HG03439 (cell line): ENCODE data around the gene PLEKHM1.
A peak's percentile ranks its signal among the peaks of the same experiment; 100 is the strongest.
"Not testable (repeated sequence)": the region's sequence is repeated elsewhere in the genome, so short reads cannot be mapped to it uniquely, and the experiment has no call there.

ENCODE experiments used
- ATAC-seq: cut with Tn5 transposase; IDR thresholded peaks from one replicate; pipeline ENCODE4 v1.9.1; 2021; ENCODE audit warnings: mild to moderate bottlenecking, moderate library complexity; ENCODE audit not compliant: unreplicated experiment

The PLEKHM1 gene

DNA sequence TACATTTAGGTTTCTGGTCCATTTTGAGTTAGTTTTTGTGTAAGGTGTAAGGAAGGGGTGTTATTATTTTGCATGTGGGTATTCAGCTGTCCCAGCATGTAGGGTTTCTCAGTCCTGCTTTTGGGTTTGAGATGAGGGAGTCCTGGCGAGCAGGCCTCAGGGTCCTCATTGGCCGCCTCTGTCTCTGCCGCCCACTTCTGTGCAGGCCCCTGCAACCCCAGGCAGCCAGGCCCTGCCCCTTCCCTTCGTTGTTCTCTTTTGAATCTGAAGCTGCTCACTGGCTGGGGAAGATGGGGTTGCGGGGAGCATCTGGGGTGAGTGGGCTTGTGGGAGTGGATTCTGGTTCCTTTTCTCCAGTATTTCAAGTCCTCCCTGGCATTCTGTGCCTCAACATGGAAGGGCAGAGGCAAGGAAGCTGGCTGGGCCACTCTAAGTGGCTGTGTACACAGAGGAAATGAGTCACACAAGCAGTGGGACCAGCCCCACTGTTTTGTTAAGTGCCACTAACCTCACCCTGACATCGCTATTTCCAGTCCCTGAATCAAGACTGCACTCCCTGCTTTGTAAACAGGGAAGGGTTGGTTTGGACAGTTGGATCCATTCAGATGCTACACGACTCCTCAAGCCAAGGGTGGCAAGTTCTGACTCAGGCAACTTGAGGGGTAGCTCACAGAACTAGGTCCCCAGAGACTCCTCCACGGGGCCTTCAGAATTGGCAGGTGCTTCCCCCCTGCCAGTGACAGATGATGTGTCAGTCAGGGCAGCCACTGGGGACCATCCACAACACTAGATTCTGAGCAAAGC lies 28.8 kb downstream of the PLEKHM1 start:
- peak; percentile 88 for ATAC-seq

DNA sequence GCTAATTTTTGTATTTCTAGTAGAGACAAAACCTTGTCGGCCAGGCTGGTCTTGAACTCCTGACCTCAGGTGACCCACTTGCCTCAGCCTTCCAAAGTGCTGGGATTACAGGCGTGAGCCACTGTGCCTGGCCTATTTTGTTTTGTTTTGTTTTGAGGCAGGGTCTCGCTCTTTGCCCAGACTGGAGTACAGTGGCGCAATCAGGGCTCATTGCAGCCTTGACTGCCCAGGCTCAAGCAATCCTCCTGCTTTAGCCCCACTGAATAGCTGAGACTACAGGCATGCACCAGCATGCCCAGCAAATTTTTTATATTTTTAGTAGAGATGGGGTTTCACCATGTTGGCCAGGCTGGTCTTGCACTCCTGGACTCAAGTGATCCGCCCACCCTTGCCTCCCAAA lies 30.1 kb downstream of the PLEKHM1 start:
- not testable (repeated sequence) for ATAC-seq

DNA sequence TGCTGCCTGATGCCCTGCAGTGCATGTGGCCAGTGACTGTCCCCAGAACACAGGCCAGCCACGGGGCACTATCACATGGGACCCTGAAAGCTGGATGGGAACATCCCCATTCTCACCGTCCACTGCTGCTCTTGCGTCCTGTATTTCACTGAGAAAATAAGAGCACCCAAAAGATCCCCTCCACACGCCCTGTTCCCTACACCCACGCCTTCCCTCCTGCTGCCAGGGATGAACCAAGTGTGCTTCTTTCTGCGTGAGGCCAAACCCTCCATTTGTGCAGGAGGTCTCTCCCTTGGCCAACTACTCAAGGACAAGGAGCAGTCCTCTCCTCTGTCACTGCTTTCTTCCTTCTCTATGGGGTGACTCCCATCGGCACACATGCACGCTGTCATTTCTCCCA lies 36.2 kb downstream of the PLEKHM1 start:
- ATAC-seq: not testable (repeated sequence)

DNA sequence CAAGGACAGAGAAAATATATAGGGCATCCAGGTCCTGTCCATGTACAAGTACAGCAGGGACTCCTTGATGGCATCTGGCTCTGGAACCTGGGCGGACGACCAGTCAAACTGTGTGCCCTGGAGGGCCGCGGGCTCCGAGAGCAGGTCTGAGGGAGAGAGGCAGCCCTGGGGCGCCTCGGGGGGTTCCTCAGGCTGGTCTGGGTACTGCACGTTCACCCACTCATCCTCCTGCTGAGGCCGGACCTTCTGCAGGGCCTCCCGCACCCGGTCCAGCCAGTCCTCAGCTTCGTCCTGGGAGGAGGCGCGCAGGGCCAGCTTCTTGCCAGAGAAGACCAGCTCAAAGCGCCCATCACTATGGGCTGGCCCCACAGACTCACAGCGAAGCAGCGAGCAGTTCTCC lies 36.8 kb downstream of the PLEKHM1 start:
- ATAC-seq: not testable (repeated sequence)

DNA sequence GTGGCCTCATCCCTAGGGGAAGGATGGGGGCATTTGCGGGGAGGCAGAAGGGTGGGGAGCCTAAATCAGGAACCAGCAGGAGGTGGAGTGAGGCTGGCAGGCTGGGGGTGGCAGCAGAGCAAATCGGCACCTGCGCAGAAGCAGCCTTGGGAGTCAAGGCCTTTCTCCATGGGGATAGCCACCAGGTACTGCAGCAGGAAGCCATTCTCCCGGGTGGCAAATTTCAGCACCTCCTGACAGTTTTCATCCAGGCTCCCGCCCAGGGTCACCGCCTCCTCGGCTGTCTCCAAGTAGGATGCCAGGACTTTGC lies 37.3 kb downstream of the PLEKHM1 start:
- not testable (repeated sequence) for ATAC-seq

DNA sequence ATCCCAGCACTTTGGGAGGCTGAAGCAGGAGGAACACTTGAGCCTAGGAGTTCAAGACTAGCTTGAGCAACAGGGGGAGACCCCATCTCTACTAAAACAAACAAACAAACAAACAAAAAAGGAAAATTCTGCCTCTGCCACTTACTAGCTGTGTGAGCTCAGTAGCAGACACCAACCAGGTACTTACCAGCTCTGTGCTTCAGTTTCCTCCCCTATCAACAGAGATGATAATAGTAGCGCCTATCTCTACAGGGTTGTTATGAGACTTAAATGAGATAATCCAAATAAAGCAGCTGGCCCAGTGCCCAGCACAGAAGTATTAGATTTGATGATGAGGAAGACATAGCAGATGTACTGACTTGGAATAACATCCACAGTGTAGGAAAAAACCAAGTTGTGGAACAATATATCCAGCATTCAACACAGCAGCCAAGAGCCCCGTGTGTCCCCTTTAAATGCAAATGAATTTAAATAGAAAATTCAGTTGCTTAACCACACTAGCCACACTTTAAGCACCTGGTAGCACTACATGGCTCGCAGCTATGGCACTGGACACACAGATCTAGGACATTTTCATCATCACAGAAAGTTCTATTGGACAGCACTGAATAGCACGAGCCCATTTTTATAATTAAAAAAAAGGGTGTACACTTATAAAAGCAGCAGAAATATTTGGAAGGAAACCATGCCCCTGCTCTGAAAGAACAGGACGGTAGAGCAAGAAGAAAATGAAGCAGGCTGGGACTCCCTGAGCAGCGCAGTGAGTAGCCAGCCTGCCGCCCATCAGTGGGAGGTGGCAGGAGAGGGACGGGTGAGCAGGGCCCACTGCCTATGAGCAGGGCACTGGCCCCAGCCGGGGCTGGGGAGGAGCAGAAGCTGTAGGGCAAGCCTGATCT lies 37.9 kb downstream of the PLEKHM1 start:
- ATAC-seq: not testable (repeated sequence)

DNA sequence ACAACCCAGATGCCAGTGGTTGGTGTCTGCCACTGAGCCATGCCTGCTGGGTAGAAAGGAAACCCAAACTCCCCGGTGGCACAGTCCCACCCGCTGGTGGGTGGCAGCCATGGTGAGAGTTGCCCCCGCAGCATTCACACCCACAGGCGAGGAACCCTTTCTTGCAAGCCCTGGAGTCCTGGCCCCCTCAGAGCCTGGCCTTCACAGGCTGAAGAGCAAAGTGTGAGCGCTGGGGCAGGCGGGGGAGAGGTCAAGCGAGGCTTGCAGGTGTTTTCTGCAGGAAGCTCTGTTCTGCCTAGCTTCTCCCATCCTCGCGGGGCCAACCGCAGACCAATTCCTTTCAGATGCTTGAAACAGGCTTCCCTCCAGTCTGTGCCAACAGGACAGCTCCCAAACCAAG lies 38.9 kb downstream of the PLEKHM1 start:
- not testable (repeated sequence) for ATAC-seq

DNA sequence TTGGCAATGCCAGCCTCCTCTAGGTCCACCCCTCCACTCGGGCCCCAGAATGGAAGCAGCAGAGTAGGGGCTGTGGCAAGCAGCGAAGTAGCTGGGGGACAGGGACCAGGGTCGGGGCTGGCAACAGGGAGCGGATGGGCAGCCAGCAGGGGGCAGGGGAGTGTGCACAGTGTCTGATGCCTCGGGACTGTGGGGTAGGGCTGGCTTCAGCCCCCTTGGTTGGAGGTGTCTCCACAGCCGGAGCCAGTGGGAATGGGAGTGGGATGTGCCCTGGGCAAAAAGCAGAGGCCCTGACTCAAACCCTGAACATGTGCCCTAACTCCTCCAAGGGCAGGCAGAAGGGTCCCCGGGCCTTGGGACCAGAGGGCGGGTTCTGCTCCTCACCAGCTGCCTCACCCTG lies 39.4 kb downstream of the PLEKHM1 start:
- no peak for ATAC-seq

DNA sequence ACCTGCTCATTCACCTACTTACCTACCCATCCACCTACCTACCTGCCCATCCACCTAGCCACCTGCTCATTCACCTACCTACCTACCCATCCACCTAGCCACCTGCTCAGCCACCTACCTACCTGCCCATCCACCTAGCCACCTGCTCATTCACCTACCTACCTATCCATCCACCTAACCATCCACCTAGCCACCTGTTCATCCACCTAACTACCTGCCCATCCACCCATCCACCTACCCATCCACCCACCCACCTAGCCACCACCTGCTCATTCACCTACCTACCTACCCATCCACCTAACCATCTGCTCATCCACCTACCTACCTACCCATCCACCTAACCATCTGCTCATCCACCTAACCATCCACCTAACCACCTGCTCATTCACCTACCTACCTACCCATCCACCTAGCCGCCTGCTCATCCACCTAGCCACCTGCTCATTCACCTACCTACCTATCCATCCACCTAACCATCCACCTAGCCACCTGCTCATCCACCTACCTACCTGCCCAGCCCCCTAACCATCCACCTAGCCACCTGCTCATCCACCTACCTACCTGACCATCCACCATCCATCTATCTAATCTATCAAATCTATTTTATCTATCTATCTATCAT lies 40.7 kb downstream of the PLEKHM1 start:
- not testable (repeated sequence) for ATAC-seq

DNA sequence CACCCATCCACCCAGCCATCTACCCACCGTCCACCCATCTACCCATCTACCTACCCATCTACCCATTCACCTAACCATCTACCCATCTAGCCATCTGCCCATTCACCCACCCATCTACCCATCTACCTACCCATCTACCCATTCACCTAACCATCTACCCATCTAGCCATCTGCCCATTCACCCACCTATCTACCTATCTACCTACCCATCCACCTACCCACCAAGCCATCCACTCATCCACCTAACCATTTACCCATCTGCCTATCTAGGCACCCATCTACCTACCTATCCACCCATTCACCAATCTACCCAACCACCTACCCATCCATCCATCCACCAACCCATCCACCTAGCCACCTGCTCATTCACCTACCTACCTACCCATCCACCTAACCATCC lies 41.3 kb downstream of the PLEKHM1 start:
- ATAC-seq: not testable (repeated sequence)

DNA sequence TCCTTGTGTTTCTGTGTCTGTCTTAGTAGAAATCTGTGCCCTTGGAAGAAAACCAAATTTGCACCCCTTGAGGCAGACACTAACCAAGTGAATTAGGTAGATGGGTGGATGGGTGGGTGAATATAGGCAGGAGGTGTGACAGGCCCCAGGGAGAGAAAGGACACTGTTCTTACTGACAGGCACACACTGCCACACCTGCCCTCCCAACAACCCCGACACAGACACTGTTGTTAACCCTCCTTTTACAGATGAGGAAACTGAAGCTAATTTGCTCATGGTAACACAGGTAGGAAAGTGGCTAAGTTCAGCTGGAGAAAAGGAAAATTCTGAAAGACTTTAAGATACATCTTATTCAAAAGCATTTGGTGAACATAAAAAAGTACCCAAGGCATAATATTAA lies 42.0 kb downstream of the PLEKHM1 start:
- not testable (repeated sequence) for ATAC-seq

DNA sequence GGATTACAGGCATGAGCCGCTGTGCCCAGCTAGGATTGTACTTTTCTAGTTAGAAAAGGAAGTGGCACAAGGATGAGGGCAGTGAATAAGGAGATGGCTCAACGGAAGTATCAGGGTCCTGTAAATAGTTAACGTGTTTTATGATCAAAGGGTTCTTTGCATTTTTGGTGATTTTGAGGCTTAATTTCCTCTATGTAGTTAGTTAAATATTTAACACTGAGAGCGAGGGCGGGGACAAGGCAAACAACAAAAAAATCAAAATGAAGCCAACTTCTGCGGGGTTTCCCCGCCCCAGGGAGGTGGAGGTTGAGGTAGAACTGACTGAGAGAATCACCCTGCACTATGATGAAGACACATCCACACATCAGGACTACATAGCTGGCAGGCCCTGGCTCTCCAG lies 42.5 kb downstream of the PLEKHM1 start:
- ATAC-seq: not testable (repeated sequence)

DNA sequence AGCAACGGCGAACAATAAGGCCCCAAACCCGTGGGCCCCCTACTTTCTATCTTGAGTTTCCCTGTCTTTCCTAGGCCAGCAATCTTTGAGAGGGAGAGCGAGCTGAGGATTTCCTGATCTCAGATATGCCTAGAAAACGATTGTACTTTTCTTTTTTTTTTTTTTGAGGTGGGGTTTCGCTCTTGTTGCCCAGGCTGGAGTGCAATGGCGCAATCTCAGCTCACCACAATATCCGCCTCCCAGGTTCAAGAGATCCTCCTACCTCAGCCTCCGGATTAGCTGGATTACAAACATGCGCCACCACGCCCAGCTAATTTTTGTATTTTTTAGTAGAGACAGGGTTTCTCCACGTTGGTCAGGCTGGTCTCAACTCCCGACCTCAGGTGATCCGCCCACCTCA lies 42.9 kb downstream of the PLEKHM1 start:
- ATAC-seq: not testable (repeated sequence)

DNA sequence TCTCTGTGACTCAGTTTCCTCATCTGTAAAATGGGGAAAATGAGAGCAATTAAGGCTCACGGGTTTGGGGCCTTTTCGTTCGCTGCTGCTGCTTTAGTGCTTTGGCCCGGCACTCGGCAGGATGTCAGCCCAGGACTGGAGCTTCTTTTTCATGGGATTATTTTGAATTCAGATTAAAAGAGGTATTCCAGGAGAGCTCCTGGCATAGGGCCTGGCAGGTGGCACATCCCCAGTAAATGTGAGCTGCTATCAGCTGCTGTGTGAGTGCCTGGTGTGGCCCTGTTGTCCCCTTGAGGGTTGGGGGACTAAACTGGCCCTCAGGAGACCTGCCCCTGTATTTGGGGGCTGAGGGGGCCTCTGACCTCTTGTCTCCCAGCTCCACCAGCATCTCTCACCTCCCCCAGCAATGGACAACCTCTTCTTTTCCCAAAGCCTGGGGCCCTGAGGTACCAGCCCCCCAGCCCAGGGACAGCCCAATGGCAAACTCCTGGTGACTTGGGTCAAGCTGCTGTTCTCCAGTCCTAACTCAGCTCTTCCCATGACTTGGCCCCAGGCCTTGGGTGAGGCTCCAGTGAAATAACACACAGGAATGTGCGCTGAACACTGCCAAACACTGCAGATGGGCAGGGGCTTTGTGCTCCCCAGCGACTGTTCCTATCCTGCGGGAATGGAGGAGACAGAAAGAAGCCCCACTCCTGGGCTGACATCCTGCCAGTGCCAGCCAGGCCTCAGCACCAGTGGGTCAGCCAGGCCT lies 43.5 kb downstream of the PLEKHM1 start:
- not testable (repeated sequence) for ATAC-seq

DNA sequence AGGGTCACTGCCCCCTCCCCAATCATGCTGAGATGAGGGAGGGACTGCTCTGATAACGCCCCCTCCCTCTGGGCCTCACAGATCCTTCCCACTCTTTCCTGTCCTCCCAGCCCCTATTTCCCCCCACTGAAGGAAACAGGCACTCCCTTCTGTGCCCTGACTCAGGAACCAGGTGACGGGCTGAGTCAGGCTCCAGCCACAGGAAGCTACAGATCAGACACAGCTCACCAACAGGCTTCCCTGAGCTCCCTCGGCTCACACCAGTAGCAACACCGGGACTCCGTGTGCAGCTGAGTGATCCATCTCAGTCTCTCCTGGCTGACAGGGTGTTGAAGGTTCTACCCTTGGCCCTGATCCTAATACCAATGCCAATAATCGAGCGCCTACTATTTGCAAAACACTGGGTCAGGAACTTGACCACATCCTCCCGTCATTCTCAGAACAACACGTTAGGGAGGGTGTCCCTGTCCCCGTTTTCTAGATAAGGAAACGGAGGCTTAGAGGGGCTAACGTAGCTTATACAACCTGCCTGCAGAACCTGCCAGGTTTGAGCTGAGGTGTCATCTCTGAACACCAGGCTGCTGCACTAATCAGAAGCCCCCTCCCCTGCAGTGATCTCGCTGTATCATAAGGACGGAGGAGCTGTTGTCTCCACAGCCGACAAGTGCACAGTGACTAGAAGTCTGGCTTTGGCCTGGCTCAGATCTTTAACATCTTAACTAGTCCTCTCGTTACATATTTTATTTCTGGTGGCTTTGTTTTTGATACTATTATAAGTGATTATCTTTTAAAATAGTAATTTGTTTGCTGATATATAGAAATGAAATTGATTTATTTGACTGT lies 44.4 kb downstream of the PLEKHM1 start:
- not testable (repeated sequence) for ATAC-seq

DNA sequence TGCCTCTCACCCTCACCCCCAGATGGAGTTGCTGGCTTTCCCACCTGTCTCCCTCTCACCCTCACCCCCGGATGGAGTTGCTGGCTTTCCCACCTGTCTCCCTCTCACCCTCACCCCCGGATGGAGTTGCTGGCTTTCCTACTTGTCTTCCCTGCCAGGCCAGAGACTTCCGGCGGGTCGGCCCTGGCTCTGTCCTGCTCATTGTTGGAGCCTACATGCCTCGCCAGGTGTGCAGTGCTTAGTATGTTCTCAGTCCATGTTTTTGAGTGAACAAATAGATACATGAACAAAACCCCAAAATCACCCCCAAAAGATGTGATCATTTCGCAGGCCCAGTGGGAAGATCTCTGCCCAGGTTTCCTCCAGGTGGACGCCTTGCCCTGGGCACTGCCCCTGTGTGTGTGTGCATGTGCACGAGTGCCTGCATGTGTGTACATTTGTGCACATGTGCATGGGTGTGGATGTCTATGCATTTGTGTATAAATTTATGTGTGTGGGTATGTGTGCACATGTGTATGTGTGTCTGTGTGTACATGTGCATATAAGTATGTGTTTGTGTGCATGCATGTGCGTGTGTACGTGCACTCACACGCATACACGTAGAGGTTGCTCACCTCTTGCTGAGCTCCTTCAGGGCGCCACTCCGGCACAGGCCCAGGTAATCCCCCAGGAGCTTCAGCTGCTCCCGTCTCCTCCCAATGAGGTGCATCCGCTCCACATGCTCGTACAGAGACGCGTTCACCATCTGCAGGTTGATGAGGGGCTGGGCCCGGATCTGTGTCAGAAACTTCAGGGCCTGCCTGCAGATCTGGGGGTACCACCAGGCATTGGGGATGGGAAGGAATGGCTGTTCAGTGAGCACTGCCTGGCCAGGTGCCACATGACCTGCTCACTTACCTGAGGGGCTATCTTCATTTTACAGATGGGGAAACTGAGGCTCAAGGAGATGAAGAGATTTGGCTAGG lies 45.4 kb downstream of the PLEKHM1 start:
- not testable (repeated sequence) for ATAC-seq

DNA sequence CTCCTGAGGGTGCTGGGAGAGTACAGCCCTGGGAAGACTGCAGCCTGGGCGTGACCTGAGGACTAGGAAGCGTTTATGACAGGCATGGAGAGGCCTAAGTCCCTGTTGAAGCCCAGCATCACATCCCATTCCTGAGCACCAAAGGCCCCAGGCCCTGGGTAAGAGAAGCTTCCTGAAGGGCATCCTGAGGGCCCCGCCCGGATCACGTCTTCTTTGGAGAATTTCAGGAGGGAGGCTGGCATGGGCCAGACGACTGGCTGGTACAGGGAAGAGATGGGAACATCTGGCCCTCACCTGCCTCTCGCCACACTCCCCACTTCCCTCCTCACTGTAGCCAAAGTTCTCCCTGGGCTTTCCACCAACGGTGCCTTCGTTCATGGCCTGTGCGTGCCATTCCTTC lies 46.2 kb downstream of the PLEKHM1 start:
- not testable (repeated sequence) for ATAC-seq

DNA sequence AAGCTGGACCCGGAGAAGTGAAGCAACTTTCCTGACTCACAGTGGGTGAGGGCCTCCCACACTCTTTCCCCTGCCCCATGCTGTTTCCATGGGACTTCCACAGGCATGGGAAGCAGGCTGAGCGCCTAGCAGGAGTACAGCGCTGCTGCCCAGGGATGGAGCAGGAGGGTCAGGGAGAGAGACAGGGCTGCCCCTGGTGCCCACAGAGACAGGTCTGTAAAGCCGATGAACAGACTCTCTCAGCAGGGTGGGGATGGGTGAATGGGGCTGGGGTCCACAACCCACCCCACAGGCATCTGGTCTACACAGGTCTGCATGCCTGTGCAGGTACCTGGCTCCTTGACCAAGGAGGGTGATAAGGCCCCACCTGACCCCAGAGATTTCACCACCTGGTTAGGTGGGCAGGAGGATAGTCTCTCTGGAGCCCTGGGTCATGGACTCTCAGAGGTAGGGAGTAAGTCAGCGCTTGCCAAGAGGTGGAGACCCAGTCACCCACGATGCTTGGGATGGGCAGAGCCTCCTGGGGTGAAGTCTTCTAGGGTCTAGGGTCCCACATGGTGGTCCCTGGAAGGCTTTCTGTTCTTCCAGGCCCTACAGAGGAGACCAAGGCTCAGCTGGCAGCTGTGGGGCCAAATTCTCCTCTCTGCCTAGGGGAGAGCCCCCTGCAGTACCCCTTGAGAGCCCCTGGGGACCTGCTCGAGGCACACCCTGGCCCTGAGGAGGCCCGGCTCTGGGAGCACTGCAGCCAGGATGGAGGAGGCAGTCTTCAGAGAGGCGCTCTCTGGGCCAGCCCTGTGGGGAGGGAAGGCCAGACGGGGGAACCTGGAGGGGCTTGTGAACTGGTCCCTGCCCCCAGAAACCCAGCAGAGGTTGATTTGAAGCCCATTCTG lies 46.9 kb downstream of the PLEKHM1 start:
- ATAC-seq: not testable (repeated sequence)
